MCF 10A (cell line): ENCODE results near the gene OTOF. TPM values are rescaled to one million over a fixed set of nuclear protein-coding genes. Genes with fewer than 3 reads are reported as not detected.

Source experiments
- BruUV-seq: library from RNA; stranded (reverse); fragments of 400-500 nt; replicated peaks from 2 replicates; lab custom pipeline; 2021; lab: Mats Ljungman, UMichigan
- CTCF ChIA-PET: fragments of 300-600 bp; sonication (Branson Sonifier 250); formaldehyde crosslinking; extraction: SDS; loops from one replicate; lab custom pipeline; 2021; ENCODE audit warnings: antibody characterized with exemption, inconsistent platforms; lab: Yijun Ruan, JAX
- POLR2A ChIA-PET: fragments of 300-600, 350-650 bp; sonication (Branson Sonifier 250); formaldehyde crosslinking; extraction: SDS; loops from one replicate; lab custom pipeline; 2020; ENCODE audit warnings: antibody characterized with exemption, inconsistent platforms; lab: Yijun Ruan, JAX
- DNase-seq: peaks from one replicate; pipeline ENCODE4 v3.0.0-alpha.2; 2018; ENCODE audit not compliant: unreplicated experiment
- H3K27ac Mint-ChIP-seq: one replicate; pipeline ENCODE4 v1.8.0; 2022; ENCODE audit warnings: mild to moderate bottlenecking, low read depth, mixed read lengths; ENCODE audit not compliant: unreplicated experiment
- H3K27me3 Mint-ChIP-seq: one replicate; pipeline ENCODE4 v1.8.0; 2022; ENCODE audit warnings: mixed read lengths; ENCODE audit not compliant: insufficient read depth, unreplicated experiment
- H3K36me3 Mint-ChIP-seq: one replicate; pipeline ENCODE4 v1.8.0; 2022; ENCODE audit warnings: mild to moderate bottlenecking, moderate library complexity, mixed read lengths; ENCODE audit not compliant: insufficient read depth, unreplicated experiment
- H3K4me1 Mint-ChIP-seq: one replicate; pipeline ENCODE4 v1.8.0; 2022; ENCODE audit warnings: mixed read lengths; ENCODE audit not compliant: insufficient read depth, unreplicated experiment
- H3K4me3 Mint-ChIP-seq: one replicate; pipeline ENCODE4 v1.8.0; 2022; ENCODE audit warnings: mild to moderate bottlenecking, moderate library complexity, mixed read lengths; ENCODE audit not compliant: unreplicated experiment
- H3K9me3 Mint-ChIP-seq: one replicate; pipeline ENCODE4 v1.8.0; 2022; ENCODE audit warnings: mixed read lengths; ENCODE audit not compliant: unreplicated experiment
- CTCF ChIP-seq: fragments of 200-600 bp; IDR thresholded peaks from one replicate; pipeline ENCODE4 v1.8.0; 2022; ENCODE audit warnings: antibody characterized with exemption, mild to moderate bottlenecking; ENCODE audit not compliant: unreplicated experiment
- intact Hi-C: fragments of 100-400 bp; cut with micrococcal nuclease; formaldehyde crosslinking; loops from 2 replicates; pipeline ENCODE4 v1.14.1; 2022
- total RNA-seq: library from RNA; stranded (reverse); gene quantifications from 2 replicates; pipeline ENCODE4 v1.2.3, GENCODE V29; 2022

OTOF gene
- total RNA-seq, 1 experiment from 2014 or later, result not detected

GRCh38 chr2:26495705-26496297 lies 17.9 kb upstream of the OTOF start:
- Mint-ChIP-seq H3K27me3 (peaks cover 14% of the 10 kb centered on the region), H3K4me1 (no peaks in the 10 kb centered on the region), H3K9me3 (no peaks in the 10 kb centered on the region), H3K27ac (no peak overlapping the region), H3K36me3 (no peaks in the 10 kb centered on the region), H3K4me3 (no peak overlapping the region)
- ChIA-PET POLR2A (no interaction called here), CTCF (interaction anchor here (0.6 to 0.7 kb wide), 2 partner anchors 267 to 350 kb away, joined by 4 read pairs; no protein-coding TSS in a partner anchor)
- TF ChIP-seq CTCF, result no peak
- intact Hi-C loops, result no loop called here
- BruUV-seq, result no TSS peak
- DNase-seq, result no peak

GRCh38 chr2:26494891-26495290 lies 17.0 kb upstream of the OTOF start:
- H3K36me3 Mint-ChIP-seq, result no peaks in the 10 kb centered on the region
- no peak for DNase-seq
- H3K4me1 Mint-ChIP-seq, result no peaks in the 10 kb centered on the region
- no peak for TF ChIP-seq CTCF
- intact Hi-C loops, result no loop called here
- peaks cover 14% of the 10 kb centered on the region for H3K27me3 Mint-ChIP-seq
- BruUV-seq, result no TSS peak
- CTCF ChIA-PET, result interaction anchor here (0.7 kb wide), 1 partner anchor 250 kb away, joined by 3 read pairs; no protein-coding TSS in a partner anchor
- H3K27ac Mint-ChIP-seq, result no peak overlapping the region
- POLR2A ChIA-PET, result no interaction called here
- H3K9me3 Mint-ChIP-seq, result no peaks in the 10 kb centered on the region
- H3K4me3 Mint-ChIP-seq, result no peak overlapping the region

GRCh38 chr2:26494199-26494598 lies 16.3 kb upstream of the OTOF start:
- CTCF ChIA-PET, result no interaction called here
- no peak overlapping the region for H3K4me3 Mint-ChIP-seq
- BruUV-seq, result no TSS peak
- intact Hi-C loops, result no loop called here
- H3K27ac Mint-ChIP-seq, result no peak overlapping the region
- DNase-seq, result no peak
- peaks cover 14% of the 10 kb centered on the region for H3K27me3 Mint-ChIP-seq
- no peaks in the 10 kb centered on the region for H3K4me1 Mint-ChIP-seq
- no peaks in the 10 kb centered on the region for H3K9me3 Mint-ChIP-seq
- POLR2A ChIA-PET, result no interaction called here
- H3K36me3 Mint-ChIP-seq, result no peaks in the 10 kb centered on the region
- no peak for TF ChIP-seq CTCF

- no peaks in the 10 kb centered on the region for H3K4me1 Mint-ChIP-seq
- intact Hi-C loops, result no loop called here
- no peaks in the 10 kb centered on the region for H3K9me3 Mint-ChIP-seq
- POLR2A ChIA-PET, result no interaction called here
- H3K36me3 Mint-ChIP-seq, result no peaks in the 10 kb centered on the region
- no TSS peak for BruUV-seq
- no peak overlapping the region for H3K27ac Mint-ChIP-seq
- peaks cover 11% of the 10 kb centered on the region for H3K27me3 Mint-ChIP-seq
- no peak for TF ChIP-seq CTCF
- no peak for DNase-seq
- no peak overlapping the region for H3K4me3 Mint-ChIP-seq
- CTCF ChIA-PET, result no interaction called here
Observed at GRCh38 chr2:26493566-26493965, 15.6 kb upstream of the OTOF start.
